GM12865 (cell line): ENCODE data around the gene KRTAP10-9.
"Not testable (repeated sequence)": the region's sequence is repeated elsewhere in the genome, so short reads cannot be mapped to it uniquely, and the experiment has no call there.

Source experiments
- DNase-seq: peaks from one replicate; pipeline ENCODE4 v3.0.0; 2010; ENCODE audit warnings: low read depth
- H3K4me3 ChIP-seq: 2 replicates; pipeline ENCODE4 v1.5.1; 2011; ENCODE audit warnings: mild to moderate bottlenecking, low read depth, low read length, control low read depth
- TF ChIP-seq, protein P1 (sequence below): IDR thresholded peaks from 2 replicates; pipeline ENCODE4 v1.5.1; 2011; ENCODE audit warnings: low read length, control low read depth, low read depth, inconsistent platforms; ENCODE audit not compliant: insufficient read depth; ENCODE audit errors: missing control alignments

Gene KRTAP10-9

DNA sequence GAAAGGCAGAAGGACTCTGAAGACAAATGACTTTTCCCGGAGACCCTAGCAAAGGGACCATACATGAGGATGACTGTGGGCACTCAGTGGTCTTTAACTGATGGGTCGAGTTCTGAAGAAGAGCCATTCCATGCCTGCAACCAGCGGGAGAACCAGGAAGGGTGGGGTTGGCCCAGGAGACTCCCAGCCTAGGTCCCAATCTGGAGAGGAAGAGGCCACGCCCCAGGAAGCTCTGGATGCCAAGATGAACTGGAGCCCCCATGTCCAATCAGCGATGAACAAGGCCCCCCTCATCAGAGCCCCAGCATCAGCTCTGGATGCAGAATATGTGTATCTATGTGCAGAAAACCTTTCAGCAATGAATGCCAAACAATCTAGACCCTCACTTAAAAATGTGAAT is 13.9 kb downstream of the KRTAP10-9 start:
- TF ChIP-seq, protein P1, sequence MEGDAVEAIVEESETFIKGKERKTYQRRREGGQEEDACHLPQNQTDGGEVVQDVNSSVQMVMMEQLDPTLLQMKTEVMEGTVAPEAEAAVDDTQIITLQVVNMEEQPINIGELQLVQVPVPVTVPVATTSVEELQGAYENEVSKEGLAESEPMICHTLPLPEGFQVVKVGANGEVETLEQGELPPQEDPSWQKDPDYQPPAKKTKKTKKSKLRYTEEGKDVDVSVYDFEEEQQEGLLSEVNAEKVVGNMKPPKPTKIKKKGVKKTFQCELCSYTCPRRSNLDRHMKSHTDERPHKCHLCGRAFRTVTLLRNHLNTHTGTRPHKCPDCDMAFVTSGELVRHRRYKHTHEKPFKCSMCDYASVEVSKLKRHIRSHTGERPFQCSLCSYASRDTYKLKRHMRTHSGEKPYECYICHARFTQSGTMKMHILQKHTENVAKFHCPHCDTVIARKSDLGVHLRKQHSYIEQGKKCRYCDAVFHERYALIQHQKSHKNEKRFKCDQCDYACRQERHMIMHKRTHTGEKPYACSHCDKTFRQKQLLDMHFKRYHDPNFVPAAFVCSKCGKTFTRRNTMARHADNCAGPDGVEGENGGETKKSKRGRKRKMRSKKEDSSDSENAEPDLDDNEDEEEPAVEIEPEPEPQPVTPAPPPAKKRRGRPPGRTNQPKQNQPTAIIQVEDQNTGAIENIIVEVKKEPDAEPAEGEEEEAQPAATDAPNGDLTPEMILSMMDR, result no peak
- no peak for DNase-seq
- H3K4me3 ChIP-seq, result no peak overlapping the region

DNA sequence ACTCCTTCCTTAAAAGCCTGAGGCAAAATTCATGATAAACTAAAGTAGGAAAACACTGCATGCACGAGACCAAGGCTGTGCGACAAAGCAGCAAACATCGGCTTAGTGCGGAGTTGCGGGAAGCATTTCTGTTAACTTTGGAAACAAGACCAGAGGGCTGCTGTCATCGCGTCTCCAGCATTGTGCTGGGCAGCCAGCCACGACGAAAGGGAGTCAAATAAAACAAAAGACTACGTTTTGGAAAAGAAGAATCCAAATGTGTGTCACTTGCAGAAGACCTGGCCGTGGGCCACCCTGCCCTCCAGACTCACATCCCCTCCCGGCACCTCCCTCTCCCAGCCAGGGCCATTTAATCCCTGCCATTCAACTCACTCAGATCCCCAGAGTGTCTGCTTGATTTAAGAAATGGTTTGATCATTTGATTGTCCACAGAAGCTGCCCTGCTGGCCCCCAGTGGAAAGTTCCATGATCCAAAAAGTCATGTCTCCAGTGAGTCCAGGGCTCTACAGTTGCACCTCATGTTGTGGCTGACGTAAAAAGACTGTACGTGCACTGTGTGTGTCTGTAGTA is 16.9 kb downstream of the KRTAP10-9 start:
- no peak for DNase-seq
- TF ChIP-seq, protein P1, result no peak
- H3K4me3 ChIP-seq, result no peak overlapping the region

DNA sequence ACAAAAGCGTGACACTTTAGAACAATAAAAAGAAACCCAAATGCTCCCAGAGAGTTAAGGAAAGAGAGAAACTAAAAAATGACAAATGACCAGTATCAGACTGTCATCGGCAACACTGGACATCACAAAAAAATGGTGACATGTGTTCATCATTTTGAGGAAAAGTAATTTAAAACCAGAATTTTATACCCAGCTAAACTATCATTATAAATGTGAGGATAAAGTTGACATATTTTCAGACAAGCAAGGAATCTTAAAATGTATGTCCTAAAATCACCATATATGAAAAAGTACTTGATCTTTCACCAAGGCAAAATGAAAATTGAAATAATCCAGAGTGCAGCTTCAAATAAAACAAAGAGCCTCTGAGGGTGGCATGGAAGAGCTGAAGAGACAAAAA is 18.0 kb downstream of the KRTAP10-9 start:
- no peak for DNase-seq
- TF ChIP-seq, protein P1, result no peak
- no peak overlapping the region for H3K4me3 ChIP-seq

DNA sequence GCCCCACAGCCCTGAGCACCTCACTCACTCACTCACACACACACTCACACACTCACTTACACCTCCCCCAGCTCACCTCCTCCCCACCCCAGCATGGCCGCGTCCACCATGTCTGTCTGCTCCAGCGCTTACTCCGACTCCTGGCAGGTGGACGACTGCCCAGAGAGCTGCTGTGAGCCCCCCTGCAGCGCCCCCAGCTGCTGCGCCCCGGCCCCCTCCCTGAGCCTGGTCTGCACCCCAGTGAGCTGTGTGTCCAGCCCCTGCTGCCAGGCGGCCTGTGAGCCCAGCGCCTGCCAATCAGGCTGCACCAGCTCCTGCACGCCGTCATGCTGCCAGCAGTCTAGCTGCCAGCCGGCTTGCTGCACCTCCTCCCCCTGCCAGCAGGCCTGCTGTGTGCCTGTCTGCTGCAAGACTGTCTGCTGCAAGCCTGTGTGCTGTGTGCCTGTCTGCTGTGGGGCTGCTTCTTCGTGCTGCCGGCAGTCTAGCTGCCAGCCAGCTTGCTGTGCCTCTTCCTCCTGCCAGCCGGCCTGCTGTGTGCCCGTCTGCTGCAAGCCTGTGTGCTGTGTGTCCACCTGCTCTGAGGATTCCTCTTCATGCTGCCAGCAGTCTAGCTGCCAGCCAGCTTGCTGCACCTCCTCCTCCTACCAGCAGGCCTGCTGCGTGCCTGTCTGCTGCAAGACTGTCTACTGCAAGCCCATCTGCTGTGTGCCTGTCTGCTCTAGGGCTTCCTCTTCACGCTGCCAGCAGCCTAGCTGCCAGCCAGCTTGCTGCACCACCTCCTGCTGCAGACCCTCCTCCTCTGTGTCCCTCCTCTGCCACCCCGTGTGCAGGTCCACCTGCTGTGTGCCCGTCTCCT is 19.7 kb downstream of the KRTAP10-9 start, which contains the start of gene KRTAP10-11:
Gene KRTAP10-11 (plus strand): TSS at position 49 of the 856 bp plus-strand sequence. CDS start 45 bp downstream, at position 94.
- not testable (repeated sequence) for H3K4me3 ChIP-seq, DNase-seq

DNA sequence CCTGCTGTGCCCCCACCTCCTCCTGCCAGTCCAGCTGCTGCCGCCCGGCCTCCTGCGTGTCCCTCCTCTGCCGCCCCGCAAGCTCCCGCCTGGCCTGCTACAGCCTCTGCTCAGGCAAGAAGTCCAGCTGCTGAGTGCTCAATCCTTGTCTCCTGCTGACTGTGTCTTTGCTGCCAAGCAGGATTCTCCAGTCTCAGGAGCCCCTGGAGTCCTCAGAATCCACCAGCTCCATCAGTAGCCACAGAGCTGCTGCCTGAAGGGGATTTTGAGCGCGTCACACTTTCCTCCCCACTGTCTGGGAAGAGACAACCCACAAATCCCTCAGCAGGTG is 20.3 kb downstream of the KRTAP10-9 start:
- TF ChIP-seq, protein P1, result no peak
- H3K4me3 ChIP-seq, result no peak overlapping the region
- DNase-seq, result no peak

DNA sequence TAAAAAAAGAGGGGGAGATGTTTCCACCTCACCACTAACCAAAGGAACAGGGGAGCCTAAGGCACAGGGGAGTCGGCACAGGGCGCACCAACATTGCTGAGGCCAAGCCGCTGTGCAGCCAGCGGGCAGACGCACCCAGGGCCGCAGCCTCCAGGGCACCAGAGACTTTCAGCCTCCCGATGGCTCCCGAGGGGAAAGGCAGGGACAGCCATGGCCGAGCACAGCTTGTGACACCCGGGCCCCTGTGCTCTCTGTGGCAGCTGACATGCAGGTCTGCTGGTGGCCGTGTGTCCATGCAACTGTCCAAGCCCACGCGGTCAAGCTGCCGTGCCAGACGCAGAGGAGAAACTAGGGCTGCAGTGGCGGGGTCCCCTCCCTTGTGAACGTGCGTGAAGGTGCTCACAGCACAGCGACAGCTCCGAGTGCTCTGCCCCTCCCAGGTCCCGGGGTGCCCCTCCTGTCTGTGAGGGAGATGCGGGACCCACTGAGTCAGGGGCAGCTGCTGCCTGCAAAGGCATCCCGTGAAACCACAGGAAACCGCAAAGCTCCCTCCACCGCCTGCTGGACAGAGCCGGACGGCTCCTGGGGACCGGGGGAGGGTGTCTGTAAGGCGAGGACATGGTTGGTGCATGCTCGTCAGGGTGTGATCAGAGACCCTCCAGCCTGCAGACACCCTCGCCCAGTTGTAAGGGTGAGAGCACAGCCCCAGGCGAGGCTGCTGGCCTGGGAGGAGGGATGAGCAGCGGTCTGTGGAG is 21.8 kb downstream of the KRTAP10-9 start:
- TF ChIP-seq, protein P1, result no peak
- DNase-seq, result no peak
- no peak overlapping the region for H3K4me3 ChIP-seq

DNA sequence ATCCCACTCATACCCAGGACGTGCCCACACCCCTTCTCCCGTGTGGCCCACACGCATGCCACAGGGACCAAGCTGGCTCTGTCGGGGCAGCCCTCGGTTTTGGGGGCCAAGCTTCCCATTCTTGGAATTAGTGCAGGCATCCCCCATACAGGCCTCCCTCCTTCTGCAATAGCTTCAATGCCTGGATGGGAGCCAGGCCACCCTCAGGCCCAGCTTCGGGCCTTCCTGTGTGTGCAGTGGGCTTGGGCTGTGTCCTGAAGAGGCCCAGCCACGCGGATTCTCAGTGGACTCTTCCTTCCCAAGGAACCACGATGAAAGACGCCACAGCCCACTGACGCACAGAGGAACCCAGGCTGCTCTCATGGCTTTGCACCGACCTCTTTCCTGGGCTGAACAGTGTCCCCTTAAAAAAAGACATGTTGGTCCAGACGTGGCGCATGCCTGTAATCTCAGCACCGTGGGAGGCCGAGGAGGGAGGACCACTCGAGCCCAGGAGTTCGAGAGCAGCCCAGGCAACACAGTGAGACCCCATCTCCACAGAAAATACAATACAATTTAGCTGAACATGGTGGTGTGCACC is 22.7 kb downstream of the KRTAP10-9 start:
- H3K4me3 ChIP-seq, result no peak overlapping the region
- TF ChIP-seq, protein P1, result no peak

More for the DNA sequence above, 22.7 kb downstream of the KRTAP10-9 start:
- no peak for DNase-seq
